HG02571 (cell line): ENCODE results near the gene INPPL1.
"Not testable (repeated sequence)": the region's sequence is repeated elsewhere in the genome, so short reads cannot be mapped to it uniquely, and the experiment has no call there.

Experiments
- ATAC-seq: cut with Tn5 transposase; IDR thresholded peaks from one replicate; pipeline ENCODE4 v1.9.1; 2021; ENCODE audit warnings: mild to moderate bottlenecking, moderate library complexity; ENCODE audit not compliant: unreplicated experiment

INPPL1 gene

GRCh38 chr11:72224564-72225410, at the start of gene INPPL1:
TSS of gene INPPL1 (plus strand) at chr11:72224767. CDS start at chr11:72224985, 218 bp downstream.
- no peak for ATAC-seq

GRCh38 chr11:72177656-72178055, 46.9 kb upstream of the INPPL1 start:
- no peak for ATAC-seq

- no peak for ATAC-seq
Observed at GRCh38 chr11:72179049-72179803, 45.3 kb upstream of the INPPL1 start.

- no peak for ATAC-seq
Observed at GRCh38 chr11:72179804-72180396, 44.7 kb upstream of the INPPL1 start.

- not testable (repeated sequence) for ATAC-seq
Observed at GRCh38 chr11:72180892-72181552, 43.5 kb upstream of the INPPL1 start.

GRCh38 chr11:72181553-72181958, 43.0 kb upstream of the INPPL1 start:
- not testable (repeated sequence) for ATAC-seq

GRCh38 chr11:72188267-72188666, 36.3 kb upstream of the INPPL1 start:
- no peak for ATAC-seq

GRCh38 chr11:72189455-72190250, 34.9 kb upstream of the INPPL1 start:
- ATAC-seq = no peak

GRCh38 chr11:72190631-72191071, 33.9 kb upstream of the INPPL1 start:
- ATAC-seq = no peak

GRCh38 chr11:72191961-72192381, 32.6 kb upstream of the INPPL1 start, which contains the start of gene FOLR1:
TSS of gene FOLR1 (plus strand) at chr11:72192140. CDS start at chr11:72192174, 34 bp downstream.
- no peak for ATAC-seq

GRCh38 chr11:72195518-72196270, 28.9 kb upstream of the INPPL1 start:
- ATAC-seq = no peak

GRCh38 chr11:72201445-72201844, 23.1 kb upstream of the INPPL1 start:
- not testable (repeated sequence) for ATAC-seq

- ATAC-seq = no peak
Observed at GRCh38 chr11:72202571-72202970, 22.0 kb upstream of the INPPL1 start.

GRCh38 chr11:72203163-72203562, 21.4 kb upstream of the INPPL1 start:
- ATAC-seq = no peak

- no peak for ATAC-seq
Observed at GRCh38 chr11:72204886-72205285, 19.7 kb upstream of the INPPL1 start.

- ATAC-seq = not testable (repeated sequence)
Observed at GRCh38 chr11:72206794-72207193, 17.8 kb upstream of the INPPL1 start.

- ATAC-seq = no peak
Observed at GRCh38 chr11:72208281-72208680, 16.3 kb upstream of the INPPL1 start.

GRCh38 chr11:72209101-72209500, 15.5 kb upstream of the INPPL1 start:
- ATAC-seq = no peak

GRCh38 chr11:72216638-72217037, 7.9 kb upstream of the INPPL1 start, which contains the start of gene FOLR2:
TSS of gene FOLR2 (plus strand) at chr11:72216794. CDS start at chr11:72218585, 1,791 bp downstream.
- ATAC-seq = no peak
